ENCODE measurements around the gene SLC36A2.
"Not testable (repeated sequence)": the region's sequence is repeated elsewhere in the genome, so short reads cannot be mapped to it uniquely, and the experiment has no call there.

SLC36A2 gene

DNA sequence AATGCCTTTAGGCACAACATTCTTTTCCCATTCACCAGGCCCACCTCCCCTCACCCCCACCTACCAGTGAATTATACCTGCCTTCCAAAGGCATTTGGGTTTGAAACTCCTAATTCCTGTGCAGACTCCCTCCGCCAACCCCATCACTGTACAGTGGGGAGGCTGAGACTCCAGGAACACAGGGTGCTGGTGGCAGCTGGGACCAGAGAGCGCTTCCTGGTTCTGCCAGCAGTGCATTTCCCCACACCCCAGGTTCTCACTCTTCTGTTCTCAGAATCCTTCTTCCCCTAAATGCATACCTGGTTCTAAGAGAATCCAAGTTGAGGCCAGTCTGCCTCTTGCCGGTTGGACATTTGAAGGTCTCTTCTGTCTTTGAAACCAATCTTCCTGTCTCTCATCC, 21.1 kb downstream of the SLC36A2 start:
- DNase-seq (ENCODE audit: low read depth in 2 of 2) = no peak

DNA sequence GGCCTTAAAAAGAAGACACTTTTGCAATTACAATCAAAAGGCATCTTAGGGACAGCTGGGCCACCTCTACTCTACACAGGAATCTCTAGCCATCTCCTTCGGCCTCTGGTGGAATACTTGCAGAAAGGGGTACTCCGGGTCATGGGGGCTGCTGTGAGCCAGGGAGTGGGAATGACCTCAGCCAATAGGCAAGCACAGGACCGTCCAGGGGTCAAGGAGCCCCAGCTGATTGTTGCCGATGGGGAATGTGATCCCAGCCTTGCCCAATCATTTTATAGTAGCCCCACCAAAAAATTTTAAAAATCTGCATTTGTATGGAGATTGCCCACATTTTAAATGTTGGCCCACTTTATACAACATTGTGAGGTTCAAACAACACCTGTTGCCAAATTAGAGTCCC, 26.9 kb downstream of the SLC36A2 start:
- DNase-seq (ENCODE audit: low read depth in 2 of 2) = no peak

DNA sequence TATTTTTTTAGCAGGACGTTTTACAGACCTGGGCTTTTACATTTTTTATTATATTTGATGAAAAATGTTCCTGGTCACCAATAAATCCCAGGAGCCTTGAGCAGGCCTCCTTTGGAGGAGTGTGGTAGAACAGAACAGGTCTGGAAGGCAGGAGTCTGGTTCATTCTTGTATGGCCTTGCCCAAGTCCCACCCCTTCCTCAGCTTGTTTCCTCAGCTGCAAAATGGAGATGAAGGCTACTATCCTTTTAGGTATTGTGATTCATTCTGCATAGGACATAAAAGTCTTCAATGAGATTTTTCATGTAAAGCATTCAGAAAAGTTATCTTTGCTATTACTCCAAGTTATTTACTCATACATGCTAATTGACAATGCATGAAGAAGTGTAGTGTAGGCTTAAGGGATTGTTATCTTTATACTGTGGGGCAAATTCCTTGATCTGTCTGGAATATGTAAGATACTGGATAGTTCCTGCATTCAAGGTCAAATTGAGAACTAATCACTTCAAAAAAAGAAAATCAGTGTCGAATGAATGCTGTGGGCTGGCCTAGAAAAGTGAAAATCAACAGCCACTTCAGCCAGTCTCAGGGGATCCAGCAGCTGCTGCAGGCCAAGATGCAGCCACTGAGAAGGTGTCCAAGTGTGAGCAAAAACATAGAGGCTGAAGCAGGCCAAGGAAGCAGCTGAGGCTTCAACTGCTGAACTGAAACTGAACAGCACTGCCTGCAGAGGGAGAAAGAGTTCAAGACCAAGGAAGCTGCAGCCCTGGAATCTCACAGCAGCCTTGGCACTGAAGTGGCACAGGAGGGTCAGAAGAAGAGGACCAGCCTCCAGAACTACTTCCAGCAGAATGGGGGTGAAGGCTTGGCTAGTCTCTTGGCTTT, 28.3 kb downstream of the SLC36A2 start:
- DNase-seq (ENCODE audit: low read depth in 2 of 2) = no peak

DNA sequence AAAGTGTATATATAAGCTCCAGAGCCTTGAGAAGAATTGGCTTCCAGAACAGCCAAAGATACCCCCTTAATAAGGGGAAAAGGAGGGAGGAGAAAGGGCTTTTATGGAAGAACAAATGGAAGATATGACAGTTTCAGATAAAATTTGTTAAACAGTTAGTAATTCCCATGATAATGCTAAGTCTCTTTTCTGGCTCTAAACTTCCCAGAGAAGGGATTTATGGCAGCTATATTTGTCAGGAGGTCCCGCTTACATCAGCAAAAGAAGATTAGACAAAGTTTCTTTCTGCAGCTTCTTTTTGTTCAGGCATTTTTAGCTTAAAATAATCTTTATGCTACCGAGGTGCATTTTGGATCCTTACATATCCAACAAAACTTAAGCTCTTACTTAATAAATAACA, 29.5 kb downstream of the SLC36A2 start:
- no peak for DNase-seq (ENCODE audit: low read depth in 2 of 2)

DNA sequence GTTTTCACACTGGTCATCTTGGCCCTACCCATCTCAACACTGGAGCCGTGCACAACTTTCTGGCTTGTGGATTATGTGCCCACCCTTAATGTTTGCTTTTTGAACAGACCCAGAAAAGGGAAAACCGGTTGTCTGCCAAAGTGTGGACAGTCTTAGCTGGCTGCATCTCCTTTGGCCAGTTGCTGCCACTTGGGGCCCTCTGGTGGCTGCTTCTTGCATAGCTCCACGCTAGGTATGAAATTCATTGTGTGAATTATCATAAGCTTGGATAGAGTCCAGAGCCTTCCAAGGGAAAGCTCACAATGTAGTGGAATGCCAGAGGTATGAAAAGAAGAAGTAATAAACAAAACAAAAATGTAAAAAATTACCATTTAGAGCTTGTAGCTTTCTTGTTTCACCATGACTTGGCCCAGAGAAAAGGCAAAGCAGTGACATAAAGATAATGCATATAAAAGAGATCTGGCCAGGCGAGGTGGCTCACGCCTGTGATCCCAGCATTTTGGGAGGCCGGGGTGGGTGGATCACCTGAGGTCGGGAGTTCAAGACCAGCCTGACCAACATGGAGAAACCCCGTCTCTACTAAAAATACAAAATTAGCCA, 31.3 kb downstream of the SLC36A2 start:
- no peak for DNase-seq (ENCODE audit: low read depth in 2 of 2)

DNA sequence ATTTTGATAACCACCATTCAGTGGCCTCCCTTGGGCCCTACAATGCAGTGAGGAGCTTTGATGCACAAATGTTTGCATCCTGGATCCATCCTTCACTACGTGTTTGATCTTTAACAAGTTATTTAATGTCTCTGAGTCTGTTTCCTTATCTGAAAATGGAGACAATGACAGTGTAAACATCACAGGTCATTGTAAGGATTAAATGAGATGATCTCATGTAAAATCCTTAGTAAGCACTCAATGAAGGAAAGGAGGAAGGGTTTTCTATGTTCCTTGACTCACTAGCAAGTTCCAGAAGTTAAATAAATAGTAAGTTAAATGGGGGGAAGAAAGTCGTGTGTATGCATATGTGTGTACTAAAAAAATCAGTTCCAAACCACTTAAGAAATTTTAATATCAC, 34.0 kb downstream of the SLC36A2 start:
- DNase-seq (ENCODE audit: low read depth in 2 of 2) = no peak

DNA sequence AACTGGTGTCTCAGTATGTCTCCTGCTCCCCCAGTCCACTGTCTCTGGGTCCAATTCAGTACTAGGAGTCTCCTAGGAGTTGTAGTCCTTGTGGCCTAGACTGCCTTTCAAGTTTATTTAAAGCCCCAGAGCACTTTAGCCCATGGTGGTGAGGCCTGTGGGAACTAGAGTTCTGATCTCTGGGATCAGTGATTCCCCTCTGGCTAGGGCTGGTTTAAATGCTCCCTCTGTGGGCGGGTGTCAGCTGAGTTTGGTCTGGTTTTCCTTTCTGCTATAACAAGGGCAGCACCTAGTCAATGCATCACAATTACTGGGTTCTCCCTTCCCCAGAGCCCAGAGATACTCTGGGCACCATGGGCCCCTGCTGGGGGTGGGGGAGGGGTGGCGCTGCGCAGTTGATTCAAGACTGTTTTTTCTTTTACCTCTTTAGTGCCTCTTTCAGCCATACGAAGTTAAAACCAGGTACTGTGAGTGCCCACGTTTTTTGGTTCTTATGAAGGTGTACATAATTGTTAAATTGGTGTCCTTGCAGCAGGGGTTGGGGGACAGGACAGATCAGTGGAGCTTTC, 34.5 kb downstream of the SLC36A2 start:
- no peak for DNase-seq (ENCODE audit: low read depth in 2 of 2)

DNA sequence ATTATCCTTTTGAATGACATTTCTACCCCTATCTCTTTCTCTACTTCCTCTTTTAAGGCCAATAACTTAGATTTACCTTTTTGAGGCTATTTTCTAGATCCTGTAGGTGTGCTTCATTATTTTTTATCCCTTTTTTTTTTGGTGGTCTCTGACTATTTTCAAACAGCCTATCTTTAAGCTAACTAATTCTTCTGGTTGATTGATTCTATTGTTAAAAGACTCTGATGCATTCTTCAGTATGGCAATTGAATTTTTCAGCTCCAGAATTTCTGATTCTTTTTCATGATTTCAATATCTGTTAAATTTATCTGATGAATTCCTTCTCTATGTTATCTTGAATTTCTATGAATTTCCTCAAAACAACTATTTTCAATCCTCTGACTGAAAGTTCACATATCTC, 36.4 kb downstream of the SLC36A2 start:
- no peak for DNase-seq (ENCODE audit: low read depth in 2 of 2)

DNA sequence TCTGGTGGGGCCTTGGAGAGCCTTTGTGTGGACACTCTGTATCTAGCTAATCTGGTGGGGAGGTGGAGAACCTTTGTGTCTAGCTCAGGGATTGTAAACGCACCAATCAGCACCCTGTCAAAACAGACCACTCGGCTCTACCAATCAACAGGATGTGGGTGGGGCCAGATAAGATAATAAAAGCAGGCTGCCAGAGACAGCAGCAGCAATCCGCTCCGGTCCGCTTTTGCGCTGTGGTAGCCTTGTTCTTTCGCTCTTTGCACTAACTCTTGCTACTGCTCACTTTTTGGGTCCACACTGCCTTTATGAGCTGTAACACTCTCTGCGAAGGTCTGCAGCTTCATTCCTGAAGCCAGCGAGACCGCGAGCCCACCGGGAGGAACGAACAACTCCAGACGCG, 37.5 kb downstream of the SLC36A2 start:
- DNase-seq (ENCODE audit: low read depth in 2 of 2) = not testable (repeated sequence)

DNA sequence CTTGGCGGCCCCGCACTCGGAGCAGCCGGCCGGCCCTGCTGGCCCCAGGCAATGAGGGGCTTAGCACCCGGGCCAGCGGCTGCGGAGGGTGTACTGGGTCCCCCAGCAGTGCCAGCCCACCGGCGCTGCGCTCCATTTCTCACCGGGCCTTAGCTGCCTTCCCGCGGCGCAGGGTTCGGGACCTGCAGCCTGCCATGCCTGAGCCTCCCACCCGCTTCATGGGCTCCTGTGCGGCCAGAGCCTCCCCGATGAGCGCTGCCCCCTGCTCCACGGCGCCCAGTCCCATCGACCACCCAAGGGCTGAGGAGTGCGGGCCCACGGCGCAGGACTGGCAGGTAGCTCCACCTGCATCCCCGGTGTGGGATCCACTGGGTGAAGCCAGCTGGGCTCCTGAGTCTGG, 38.1 kb downstream of the SLC36A2 start:
- not testable (repeated sequence) for DNase-seq (ENCODE audit: low read depth in 2 of 2)

DNA sequence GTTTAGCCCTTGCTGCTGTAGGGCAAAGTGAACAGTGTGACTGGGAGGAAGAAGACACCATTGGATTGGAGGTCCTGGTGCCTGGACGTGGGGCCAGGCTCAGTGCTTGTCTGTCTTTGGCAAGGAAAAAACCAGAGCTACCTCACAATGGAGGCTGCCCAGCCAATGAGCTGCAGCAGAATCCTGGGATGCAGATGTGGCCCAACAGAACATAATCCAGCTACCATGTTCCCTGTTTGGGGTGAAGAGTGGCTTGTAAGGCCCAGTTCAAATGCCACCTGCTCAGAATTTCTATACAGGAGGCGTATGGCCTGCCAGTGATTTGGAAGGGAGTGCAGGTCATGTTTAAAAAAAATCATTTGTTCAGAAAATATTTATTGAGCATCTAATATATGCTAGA, 43.7 kb downstream of the SLC36A2 start, which contains the start of gene SLC36A3:
TSS of gene SLC36A3 (minus strand) at position 101 of the 400 bp plus-strand sequence. CDS start 412 bp downstream, outside the sequence.
- no peak for DNase-seq (ENCODE audit: low read depth in 2 of 2)

DNA sequence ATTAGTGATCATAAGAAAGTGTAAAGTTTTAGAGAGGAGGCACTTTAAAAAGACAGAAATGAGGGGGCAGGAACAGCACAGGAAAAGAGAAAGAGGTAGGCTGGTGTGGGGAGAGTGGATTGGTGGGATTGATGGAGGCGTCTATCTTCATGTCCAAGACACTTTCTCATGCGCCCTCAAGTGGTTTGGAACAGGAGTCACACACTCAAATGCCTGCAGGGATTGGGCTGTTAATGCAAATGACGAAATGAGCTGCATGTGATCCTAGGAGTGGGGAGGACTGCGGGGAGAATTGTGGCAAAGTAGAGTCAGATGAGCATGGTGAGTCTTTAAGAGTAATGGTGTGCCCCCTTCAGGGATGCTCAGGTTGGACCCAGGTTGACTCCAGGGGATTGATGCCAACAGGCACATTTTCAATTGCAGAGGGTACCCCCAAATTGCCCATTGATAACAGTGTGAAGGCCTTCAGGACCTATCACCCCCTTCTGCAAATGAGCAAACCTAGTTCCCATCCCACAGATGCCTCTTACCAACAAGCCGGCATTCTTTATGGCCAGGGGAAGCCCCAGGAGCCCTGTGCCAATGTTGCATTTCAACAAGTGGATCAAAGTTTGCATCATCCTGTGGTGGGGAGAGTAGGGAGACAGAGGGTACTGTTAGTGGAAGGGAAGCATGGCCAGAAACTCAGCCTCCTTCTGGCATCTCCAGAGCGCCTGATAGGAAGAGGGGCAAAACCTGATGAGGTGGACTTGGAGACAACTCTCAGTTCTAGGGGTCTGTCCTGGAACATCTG, 49.1 kb downstream of the SLC36A2 start:
- no peak for DNase-seq (ENCODE audit: low read depth in 2 of 2)

DNA sequence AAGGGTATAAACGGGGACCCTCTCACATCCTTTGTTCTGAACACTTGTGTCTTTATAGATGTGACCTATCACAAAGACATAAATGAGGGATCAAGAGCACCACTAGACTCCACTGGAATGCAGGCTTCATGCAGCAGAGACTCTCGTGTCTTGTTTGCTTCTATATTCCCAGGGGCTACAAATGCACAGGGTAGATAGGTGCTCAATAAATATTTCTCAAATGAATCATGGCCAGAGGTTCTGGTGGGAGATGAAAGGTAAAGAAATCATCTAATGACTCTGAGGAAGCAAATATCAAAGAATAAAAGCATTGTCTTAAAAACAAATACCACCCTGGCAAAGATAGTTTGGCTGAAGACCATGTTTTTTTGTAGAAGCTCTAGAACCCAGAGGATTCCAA, 50.4 kb downstream of the SLC36A2 start:
- DNase-seq (ENCODE audit: low read depth in 2 of 2) = no peak

DNA sequence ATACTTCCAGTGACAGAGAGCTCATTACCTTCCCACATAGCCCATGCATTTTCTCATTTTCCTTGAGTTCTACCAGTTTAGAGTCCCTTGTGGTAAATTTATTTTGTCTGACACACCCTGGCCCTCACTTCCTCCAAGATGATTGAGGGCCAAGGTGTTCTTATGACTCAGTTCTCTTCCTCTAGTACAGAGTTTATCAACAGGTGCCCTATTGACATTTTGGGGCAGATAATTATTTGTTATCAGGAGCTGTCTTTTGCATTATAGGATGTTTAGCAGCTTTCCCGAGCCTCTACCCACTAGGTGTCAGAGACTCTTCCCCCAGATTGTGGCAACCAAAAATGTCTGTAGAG, 50.9 kb downstream of the SLC36A2 start:
- DNase-seq (ENCODE audit: low read depth in 2 of 2) = no peak

DNA sequence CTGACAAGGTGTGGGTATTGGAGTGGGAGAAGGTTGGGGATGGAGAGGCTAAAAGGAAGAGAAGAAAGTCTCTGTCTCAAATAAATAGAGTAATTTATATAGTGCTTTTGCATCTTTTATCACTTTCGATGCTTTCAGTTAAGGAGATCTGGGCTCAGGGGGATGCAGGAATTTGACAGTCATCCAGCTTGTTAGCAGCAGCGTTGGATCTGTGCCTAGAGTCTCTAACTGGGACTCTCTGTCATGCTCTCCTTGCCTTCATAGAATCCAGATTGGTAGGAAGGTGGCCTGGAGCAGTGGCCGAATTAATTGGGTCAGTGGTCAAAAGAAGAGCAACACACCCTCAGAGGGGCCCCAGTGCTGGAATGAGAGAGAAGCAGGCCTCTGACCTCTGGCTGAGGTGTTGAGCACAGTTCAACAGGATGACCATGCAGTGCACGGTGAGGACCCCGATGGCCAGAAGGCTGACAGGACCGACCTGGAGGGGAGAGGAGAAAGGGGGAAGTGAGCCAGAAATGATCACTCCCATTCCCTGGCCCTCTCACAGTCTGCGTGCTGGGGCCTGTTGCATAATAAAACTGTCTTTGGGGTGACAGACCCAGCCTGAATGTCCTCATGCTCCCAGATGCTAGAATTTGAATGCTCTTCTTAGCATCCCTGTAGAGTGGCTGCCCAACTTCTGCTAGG, 51.4 kb downstream of the SLC36A2 start:
- no peak for DNase-seq (ENCODE audit: low read depth in 2 of 2)

DNA sequence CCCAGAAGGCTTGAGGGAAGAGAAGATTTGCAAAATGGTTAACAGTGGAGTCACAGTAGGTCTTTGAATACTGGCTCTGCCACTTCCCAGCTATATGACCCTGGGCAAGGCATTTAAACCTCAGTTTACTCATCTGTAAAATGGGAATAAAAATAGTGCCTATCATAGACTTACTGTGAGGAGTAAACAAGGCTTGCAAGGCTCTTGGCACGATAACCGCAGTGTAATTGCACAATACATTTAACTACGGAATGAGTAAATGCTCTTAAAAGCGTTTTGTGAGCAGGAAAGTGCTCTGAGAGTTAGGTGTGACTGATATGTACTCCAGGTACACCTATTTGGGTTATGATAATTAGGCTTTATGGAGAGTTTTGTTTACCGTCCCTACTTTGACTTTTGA, 52.2 kb downstream of the SLC36A2 start:
- no peak for DNase-seq (ENCODE audit: low read depth in 2 of 2)

DNA sequence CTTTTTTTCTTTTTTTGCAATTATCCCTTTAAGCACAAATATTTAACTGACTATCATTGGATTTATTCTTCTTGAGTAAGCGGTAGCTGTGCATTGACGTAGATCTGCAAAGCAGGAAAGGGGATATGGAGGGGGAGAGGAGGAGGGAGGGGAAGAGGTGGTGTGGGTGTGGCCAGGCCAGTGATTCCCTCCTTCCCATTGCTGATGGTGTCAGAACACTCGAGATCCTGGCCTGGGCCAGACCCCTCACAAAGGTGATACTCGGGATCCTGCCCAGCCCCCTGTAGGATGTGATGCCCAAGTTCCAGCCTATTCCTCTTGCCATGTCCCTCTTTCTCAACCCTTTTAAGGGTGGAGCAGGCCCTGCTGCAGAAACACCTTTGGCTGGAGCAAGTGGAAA, 53.7 kb downstream of the SLC36A2 start:
- no peak for DNase-seq (ENCODE audit: low read depth in 2 of 2)

DNA sequence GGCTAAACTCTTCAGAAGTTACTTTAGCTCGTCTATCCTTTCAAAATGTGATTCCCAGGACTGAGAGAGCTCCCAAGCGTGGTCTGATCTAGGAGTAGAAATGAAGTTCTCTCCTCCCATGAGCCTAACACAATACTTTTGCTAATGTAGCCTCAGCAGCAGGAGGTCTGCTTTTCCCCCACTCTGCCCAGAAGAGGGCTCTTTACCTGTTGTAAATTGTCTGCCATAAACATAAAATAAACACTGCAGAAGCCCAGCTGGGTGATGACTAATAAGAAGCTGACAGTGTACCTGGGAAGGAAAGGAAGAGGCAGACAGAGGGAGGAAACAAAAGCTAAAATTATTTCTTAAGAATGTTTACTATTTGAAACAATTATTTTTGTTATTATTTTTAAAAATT, 59.2 kb downstream of the SLC36A2 start:
- DNase-seq (ENCODE audit: low read depth in 2 of 2) = no peak

DNA sequence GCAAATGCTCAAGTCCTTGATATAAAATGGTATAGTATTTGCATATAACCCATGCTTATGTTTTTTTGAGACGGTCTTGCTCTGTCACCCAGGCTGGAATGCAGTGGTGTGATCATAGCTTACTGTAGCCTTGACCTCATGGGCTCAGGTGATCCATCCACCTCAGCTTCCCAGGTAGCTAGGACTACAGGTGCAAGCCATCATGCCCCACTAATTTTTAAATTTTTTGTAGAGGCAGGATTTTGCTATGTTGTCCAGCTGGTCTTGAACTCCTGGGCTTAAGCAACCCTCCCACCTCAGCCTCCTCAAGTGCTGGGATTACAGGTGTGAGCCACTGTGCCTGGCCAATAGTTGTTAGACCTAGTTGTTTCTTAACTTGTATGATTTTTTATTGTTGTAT, 61.1 kb downstream of the SLC36A2 start:
- no peak for DNase-seq (ENCODE audit: low read depth in 2 of 2)

DNA sequence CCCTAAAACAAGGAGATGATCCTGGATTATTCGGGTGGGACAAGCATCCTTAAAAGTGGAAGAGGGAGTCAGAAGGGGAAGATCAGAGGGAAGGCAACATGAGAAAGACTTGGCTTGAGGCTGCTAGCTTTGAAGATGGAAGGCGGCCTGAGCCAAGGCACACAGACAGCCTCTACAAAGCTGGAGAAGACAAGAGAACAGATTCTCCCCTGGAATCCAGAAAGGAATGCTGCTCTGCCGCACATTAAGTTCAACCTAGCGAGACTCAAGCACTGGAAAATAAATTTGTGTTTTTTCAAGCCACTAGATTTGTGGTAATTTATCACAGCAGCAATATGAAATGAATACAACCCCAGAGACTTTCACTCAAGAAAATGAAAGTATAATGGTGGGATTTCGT, 61.7 kb downstream of the SLC36A2 start:
- DNase-seq (ENCODE audit: low read depth in 2 of 2) = no peak

DNA sequence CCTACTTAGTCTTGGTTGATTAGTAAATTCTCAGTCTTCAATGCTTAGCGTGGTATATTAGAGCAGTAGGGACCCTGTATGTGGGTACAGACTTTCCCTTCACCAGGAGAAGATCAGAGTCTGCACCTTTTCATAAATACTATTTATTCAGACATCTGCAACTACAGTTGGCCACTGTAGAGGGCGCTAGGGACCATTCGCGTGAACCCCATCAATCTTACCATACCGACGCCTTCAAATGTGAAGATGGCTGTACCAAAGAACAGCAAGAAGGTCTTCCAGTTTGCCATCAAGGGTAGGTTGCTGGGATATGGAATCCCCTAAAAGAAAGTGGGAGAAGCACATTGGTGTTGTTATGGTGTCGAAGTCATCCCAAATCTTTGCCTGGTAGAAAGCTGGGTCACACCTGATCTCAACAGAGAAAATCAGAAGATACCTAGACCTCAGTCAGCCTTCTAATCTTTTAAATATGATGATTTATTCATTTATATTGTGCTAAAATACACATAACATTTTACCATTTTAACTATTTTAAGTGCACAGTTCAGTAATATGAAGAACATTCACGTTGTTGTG, 62.9 kb downstream of the SLC36A2 start:
- DNase-seq (ENCODE audit: low read depth in 2 of 2) = no peak

Data from activated CD8-positive, alpha-beta memory T cell treated with anti-CD3 and anti-CD28 coated beads for 4 hours (primary cell).